ENCODE results near the gene MX1.

The MX1 gene

GRCh38 chr21:41470054-41470453, 44.0 kb downstream of the MX1 start:
- TF ChIP-seq CTCF (IDR thresholded peaks at IDR 0.05; ENCODE audit: control insufficient read depth, extremely low read depth, insufficient read depth) = no peak
- no peak overlapping the region for H3K4me3 ChIP-seq (ENCODE audit: low read depth, low read length)
- DNase-seq (ENCODE audit: low read depth) = no peak

- no peak for DNase-seq (ENCODE audit: low read depth)
- H3K4me3 ChIP-seq (ENCODE audit: low read depth, low read length) = no peak overlapping the region
- no peak for TF ChIP-seq CTCF (IDR thresholded peaks at IDR 0.05; ENCODE audit: control insufficient read depth, extremely low read depth, insufficient read depth)
These were observed 46.9 kb downstream of the MX1 start for GRCh38 chr21:41472753-41473548.

- no peak overlapping the region for H3K4me3 ChIP-seq (ENCODE audit: low read depth, low read length)
- TF ChIP-seq CTCF (IDR thresholded peaks at IDR 0.05; ENCODE audit: control insufficient read depth, extremely low read depth, insufficient read depth) = no peak
- DNase-seq (ENCODE audit: low read depth) = no peak
These were observed 49.8 kb downstream of the MX1 start for GRCh38 chr21:41475714-41476420.

GRCh38 chr21:41477641-41478318, 51.7 kb downstream of the MX1 start:
- DNase-seq (ENCODE audit: low read depth) = no peak
- no peak for TF ChIP-seq CTCF (IDR thresholded peaks at IDR 0.05; ENCODE audit: control insufficient read depth, extremely low read depth, insufficient read depth)
- H3K4me3 ChIP-seq (ENCODE audit: low read depth, low read length) = no peak overlapping the region

- DNase-seq (ENCODE audit: low read depth) = no peak
- TF ChIP-seq CTCF (IDR thresholded peaks at IDR 0.05; ENCODE audit: control insufficient read depth, extremely low read depth, insufficient read depth) = no peak
- no peak overlapping the region for H3K4me3 ChIP-seq (ENCODE audit: low read depth, low read length)
These were observed 52.5 kb downstream of the MX1 start for GRCh38 chr21:41478319-41479177.

- no peak overlapping the region for H3K4me3 ChIP-seq (ENCODE audit: low read depth, low read length)
- no peak for DNase-seq (ENCODE audit: low read depth)
- no peak for TF ChIP-seq CTCF (IDR thresholded peaks at IDR 0.05; ENCODE audit: control insufficient read depth, extremely low read depth, insufficient read depth)
These were observed 53.6 kb downstream of the MX1 start for GRCh38 chr21:41479686-41480085.
